Measurements from ENCODE around the gene RCL1. TPM values are rescaled to one million over a fixed set of nuclear protein-coding genes. Genes with fewer than 3 reads are reported as not detected.

Gene RCL1
- polyA plus RNA-seq, 1 of the 3 experiments (the other 2 are of a cell fraction): 18.4 TPM

- Histone ChIP-seq H3F3A (replicated peaks; ENCODE audit: insufficient read depth) (no peaks in the 10 kb centered on the region), H3K4me1 (ENCODE audit: control insufficient read depth in 1 of 2, insufficient read depth in 2 of 2, low read depth in 1 of 2, low read length in 1 of 2) (no peaks in the 10 kb centered on the region), H4K20me1 (ENCODE audit: insufficient read depth) (no peaks in the 10 kb centered on the region), H3K79me2 (ENCODE audit: insufficient read depth) (no peaks in the 10 kb centered on the region), H3K4me3 (ENCODE audit: low read depth in 2 of 2, low read length in 1 of 2) (no peak overlapping the region), H3K36me3 (replicated peaks in 1 of 2; ENCODE audit: control insufficient read depth in 1 of 2, insufficient read depth in 2 of 2, low read length in 1 of 2) (no peaks in the 10 kb centered on the region), H3K27ac (ENCODE audit: low read depth in 2 of 2, low read length in 1 of 2) (no peak overlapping the region), H3K9me2 (no peaks in the 10 kb centered on the region), H3K9ac (no peak overlapping the region), H2AFZ (ENCODE audit: low read depth) (no peak overlapping the region), H3K4me2 (no peak overlapping the region), H3K9me3 (no peaks in the 10 kb centered on the region), H3K27me3 (ENCODE audit: insufficient read depth) (no peaks in the 10 kb centered on the region)
- no peak for TF ChIP-seq FOXJ3 (CRISPR knock-in tag; IDR thresholded peaks at IDR 0.05)
- TF ChIP-seq PBX3 (IDR thresholded peaks at IDR 0.05): no peak
- TF ChIP-seq NFIC (IDR thresholded peaks at IDR 0.05; ENCODE audit: borderline replicate concordance): no peak
- TF ChIP-seq TCF12 (IDR thresholded peaks at IDR 0.05): no peak
- TF ChIP-seq RXRA (IDR thresholded peaks at IDR 0.05; ENCODE audit: borderline replicate concordance, low read depth): no peak
- no peak for TF ChIP-seq YY1 (IDR thresholded peaks at IDR 0.05; ENCODE audit: low read depth)
- TF ChIP-seq MEF2A (IDR thresholded peaks at IDR 0.05; ENCODE audit: borderline replicate concordance, low read depth): no peak
- no peak for TF ChIP-seq REST (IDR thresholded peaks at IDR 0.05; ENCODE audit: low read depth, low read length)
- no peak for TF ChIP-seq MAX (IDR thresholded peaks at IDR 0.05; ENCODE audit: low read depth)
- no peak for TF ChIP-seq EP300 (IDR thresholded peaks at IDR 0.05; ENCODE audit: borderline replicate concordance in 1 of 2, low read depth in 1 of 2, low read length in 1 of 2)
- ChIA-PET CTCF (interaction anchor here (1.1 to 1.8 kb wide), 3 partner anchors 8 to 14 kb away, joined by 3 to 6 read pairs (median 3); partner anchors contain the start of gene AK3), POLR2A (interaction anchor here (0.6 kb wide), 1 partner anchor 1224 kb away, joined by 3 read pairs; no protein-coding TSS in a partner anchor)
- 69% methylated on average over 5 of the region's 5 CpGs for WGBS (ENCODE audit: low lambda C conversion rate)
- no peak for DNase-seq
Observed at GRCh38 chr9:4755026-4755609, 37.6 kb upstream of the RCL1 start.

GRCh38 chr9:4756420-4756819, 36.3 kb upstream of the RCL1 start:
- Histone ChIP-seq H3F3A (replicated peaks; ENCODE audit: insufficient read depth) (no peaks in the 10 kb centered on the region), H3K4me3 (ENCODE audit: low read depth in 2 of 2, low read length in 1 of 2) (no peak overlapping the region), H2AFZ (ENCODE audit: low read depth) (peak overlapping the region; percentile 18; the same call in 1 of the 2 replicates), H3K79me2 (ENCODE audit: insufficient read depth) (no peaks in the 10 kb centered on the region), H3K4me2 (no peak overlapping the region), H3K9me3 (no peaks in the 10 kb centered on the region), H3K36me3 (replicated peaks in 1 of 2; ENCODE audit: control insufficient read depth in 1 of 2, insufficient read depth in 2 of 2, low read length in 1 of 2) (no peaks in the 10 kb centered on the region), H4K20me1 (ENCODE audit: insufficient read depth) (no peaks in the 10 kb centered on the region), H3K9me2 (no peaks in the 10 kb centered on the region), H3K9ac (no peak overlapping the region), H3K27me3 (ENCODE audit: insufficient read depth) (no peaks in the 10 kb centered on the region), H3K4me1 (ENCODE audit: control insufficient read depth in 1 of 2, insufficient read depth in 2 of 2, low read depth in 1 of 2, low read length in 1 of 2) (no peaks in the 10 kb centered on the region), H3K27ac (ENCODE audit: low read depth in 2 of 2, low read length in 1 of 2) (no peak overlapping the region)
- no peak for DNase-seq
- ChIA-PET POLR2A (no interaction called here), CTCF (interaction anchor here (1.2 to 1.8 kb wide), 6 partner anchors 11 to 834 kb away, joined by 3 to 6 read pairs (median 4); partner anchors contain the start of gene AK3)
- 76% methylated on average over 4 of the region's 4 CpGs for WGBS (ENCODE audit: low lambda C conversion rate)
- TF ChIP-seq SIN3A (IDR thresholded peaks at IDR 0.05; ENCODE audit: borderline replicate concordance, low read depth, low read length) (no peak), FOSL2 (IDR thresholded peaks at IDR 0.05; ENCODE audit: borderline replicate concordance, low read depth) (no peak), TCF12 (IDR thresholded peaks at IDR 0.05) (no peak), FOXM1 (IDR thresholded peaks at IDR 0.05; ENCODE audit: low read depth) (no peak)
